H1 (cell line): ENCODE measurements around the gene CUZD1. TPM values are rescaled to one million over a fixed set of nuclear protein-coding genes. Genes with fewer than 3 reads are reported as not detected.

Experiments
- ASH2L ChIP-seq: fragments of 200-600, 300-600 bp; sonication (generic); IDR thresholded peaks from one replicate; pipeline ENCODE4 v1.7.1; 2017; ENCODE audit warnings: low read length
- CEBPB ChIP-seq: IDR thresholded peaks from 2 replicates; pipeline ENCODE4 v1.6.1; 2012; ENCODE audit warnings: low read depth, low read length
- HDAC6 ChIP-seq: IDR thresholded peaks from one replicate; pipeline ENCODE4 v1.7.1; 2012; ENCODE audit warnings: low read depth, mild to moderate bottlenecking, inconsistent platforms, low read length, moderate library complexity
- MAX ChIP-seq: IDR thresholded peaks from 2 replicates; pipeline ENCODE4 v1.6.1; 2012; ENCODE audit warnings: inconsistent platforms
- NRF1 ChIP-seq: IDR thresholded peaks from 2 replicates; pipeline ENCODE4 v1.6.1; 2011; ENCODE audit warnings: mild to moderate bottlenecking, low read depth, low read length, improper control_type of control experiment
- POLR2A ChIP-seq, 2 experiments: IDR thresholded peaks; 1 replicate in 1 of 2; 2 replicates in 1 of 2; pipeline ENCODE4 v1.6.1; 2011; ENCODE audit warnings: low read depth in 2 of 2, low read length in 2 of 2, mild to moderate bottlenecking in 2 of 2; ENCODE audit errors: control extremely low read depth in 1 of 2
- POU5F1 ChIP-seq: IDR thresholded peaks from 2 replicates; pipeline ENCODE4 v1.6.1; 2011; ENCODE audit warnings: low read depth, mild to moderate bottlenecking, low read length, moderate library complexity
- RBBP5 ChIP-seq: IDR thresholded peaks from 2 replicates; pipeline ENCODE4 v1.7.1; 2012; ENCODE audit warnings: low read depth, mild to moderate bottlenecking, inconsistent platforms, low read length, moderate library complexity, borderline replicate concordance
- SIRT6 ChIP-seq: IDR thresholded peaks from one replicate; pipeline ENCODE4 v1.7.1; 2012; ENCODE audit warnings: low read length, inconsistent platforms
- SP2 ChIP-seq: IDR thresholded peaks from 2 replicates; pipeline ENCODE4 v1.6.1; 2012; ENCODE audit warnings: mild to moderate bottlenecking, low read length, inconsistent platforms
- SRF ChIP-seq: IDR thresholded peaks from 2 replicates; pipeline ENCODE4 v1.6.1; 2011; ENCODE audit warnings: mild to moderate bottlenecking, low read depth, low read length, moderate library complexity
- polyA plus RNA-seq, 7 experiments: library from polyadenylated mRNA; depleted of rRNA in 3 of 7; stranded (reverse) in 5 of 7; unstranded in 2 of 7; fragments of >200 nt in 5 of 7; fragments of 200-250 nt in 2 of 7; gene quantifications; 1 replicate in 5 of 7; 2 replicates in 1 of 7; 4 replicates in 1 of 7; pipeline versions ENCODE4 v1.2.1 to v1.2.3, GENCODE V29; 2011 to 2013; ENCODE audit warnings: missing spikeins in 2 of 7, mixed read lengths in 2 of 7
- total RNA-seq: library from RNA; stranded (reverse); fragmentation: NEBNext Ultra II Directional; extraction: Animal tissue kit (Norgen Biotek cat#: 25700); gene quantifications from 2 replicates; pipeline ENCODE4 v1.2.1, GENCODE V29; 2021

Gene CUZD1
- total and polyA plus RNA-seq, 2 of the 8 experiments (the other 6 are each of a cell fraction or from before 2014, with no cell fraction given): 11.9 to 30.0 TPM

- TF ChIP-seq SIRT6 (no peak), SP2 (no peak), SRF (no peak), CEBPB (no peak), RBBP5 (no peak), HDAC6 (no peak), ASH2L (no peak), POU5F1 (no peak), MAX (no peak), POLR2A (IDR thresholded peaks at IDR 0.05; ENCODE audit: control extremely low read depth in 1 of 2, low read depth in 2 of 2, low read length in 2 of 2) (no peak), NRF1 (no peak)
These were observed 33.2 kb upstream of the CUZD1 start (continued) for GRCh38 chr10:122878799-122879338.
